NCI-H526 treated with DMSO at 0.1 percent for 48 hours (cell line): ENCODE data around the gene EDNRB.
"Not testable (repeated sequence)": the region's sequence is repeated elsewhere in the genome, so short reads cannot be mapped to it uniquely, and the experiment has no call there.

Experiments used
- DNase-seq: peaks from one replicate; lab custom pipeline; 2025; lab: John Stamatoyannopoulos, UW

Gene EDNRB

GRCh38 chr13:77918391-77919245, at the start of gene EDNRB:
TSS of gene EDNRB (minus strand) at chr13:77918831. CDS start at chr13:77918573, 258 bp downstream.
- no peak for DNase-seq

GRCh38 chr13:77966671-77967070, 48.0 kb upstream of the EDNRB start:
- DNase-seq: no peak

GRCh38 chr13:77952737-77953136, 34.1 kb upstream of the EDNRB start:
- no peak for DNase-seq

- DNase-seq: no peak
Observed at GRCh38 chr13:77952276-77952675, 33.6 kb upstream of the EDNRB start.

- no peak for DNase-seq
Observed at GRCh38 chr13:77946522-77946921, 27.9 kb upstream of the EDNRB start.

GRCh38 chr13:77935063-77935462, 16.4 kb upstream of the EDNRB start:
- not testable (repeated sequence) for DNase-seq

GRCh38 chr13:77930430-77930829, 11.8 kb upstream of the EDNRB start:
- DNase-seq: no peak

- DNase-seq: no peak
Observed at GRCh38 chr13:77928909-77929308, 10.3 kb upstream of the EDNRB start.

GRCh38 chr13:77925616-77926015, 7.0 kb upstream of the EDNRB start:
- DNase-seq: no peak

GRCh38 chr13:77919921-77920294, 1.3 kb upstream of the EDNRB start:
- peak; percentile 97 for DNase-seq

- DNase-seq: peak; percentile 80
Observed at GRCh38 chr13:77919246-77919920, 752 bp upstream of the EDNRB start.

- DNase-seq: no peak
Observed at GRCh38 chr13:77916488-77916887, 2.1 kb downstream of the EDNRB start.

- DNase-seq: no peak
Observed at GRCh38 chr13:77915686-77916085, 2.9 kb downstream of the EDNRB start.

- DNase-seq: no peak
Observed at GRCh38 chr13:77913003-77913402, 5.6 kb downstream of the EDNRB start.

- DNase-seq: no peak
Observed at GRCh38 chr13:77911751-77912150, 6.9 kb downstream of the EDNRB start.

GRCh38 chr13:77909827-77910226, 8.8 kb downstream of the EDNRB start:
- DNase-seq: no peak

- no peak for DNase-seq
Observed at GRCh38 chr13:77908531-77908930, 10.1 kb downstream of the EDNRB start.

GRCh38 chr13:77907666-77908341, 10.8 kb downstream of the EDNRB start:
- no peak for DNase-seq

- no peak for DNase-seq
Observed at GRCh38 chr13:77904031-77904430, 14.6 kb downstream of the EDNRB start.

GRCh38 chr13:77903435-77903834, 15.2 kb downstream of the EDNRB start:
- DNase-seq: no peak

GRCh38 chr13:77902319-77902963, 16.2 kb downstream of the EDNRB start:
- no peak for DNase-seq

GRCh38 chr13:77898097-77898496, 20.5 kb downstream of the EDNRB start:
- DNase-seq: no peak
